H9 (cell line): ENCODE results near the gene HECTD1. TPM values are rescaled to one million over a fixed set of nuclear protein-coding genes. Genes with fewer than 3 reads are reported as not detected.
"Not testable (repeated sequence)": the region's sequence is repeated elsewhere in the genome, so short reads cannot be mapped to it uniquely, and the experiment has no call there.

Experiments used
- DNase-seq: peaks from one replicate; pipeline ENCODE4 v3.0.0-alpha.2; 2017
- H2AFZ ChIP-seq: one replicate; pipeline ENCODE4 v1.6.1; 2013; ENCODE audit warnings: mild to moderate bottlenecking, low read length, control low read depth, moderate library complexity
- H2AK5ac ChIP-seq: 2 replicates; pipeline ENCODE4 v1.6.1; 2013; ENCODE audit warnings: low read length, control low read depth, mixed read lengths; ENCODE audit not compliant: insufficient read length
- H2BK120ac ChIP-seq: one replicate; pipeline ENCODE4 v1.6.1; 2013; ENCODE audit warnings: low read depth, mild to moderate bottlenecking, low read length, control low read depth, inconsistent platforms; ENCODE audit not compliant: poor library complexity, severe bottlenecking
- H2BK12ac ChIP-seq: 2 replicates; pipeline ENCODE4 v1.6.1; 2013; ENCODE audit warnings: low read length, control low read depth, mixed read lengths, low read depth; ENCODE audit not compliant: insufficient read length
- H2BK15ac ChIP-seq: 2 replicates; pipeline ENCODE4 v1.6.1; 2013; ENCODE audit warnings: low read depth, low read length, control low read depth
- H2BK20ac ChIP-seq: one replicate; pipeline ENCODE4 v1.6.1; 2013; ENCODE audit warnings: low read depth, mild to moderate bottlenecking, low read length, control low read depth, inconsistent platforms; ENCODE audit not compliant: poor library complexity, severe bottlenecking
- H2BK5ac ChIP-seq: 2 replicates; pipeline ENCODE4 v1.6.1; 2013; ENCODE audit warnings: low read length, control low read depth, mixed read lengths; ENCODE audit not compliant: insufficient read length
- H3K14ac ChIP-seq: 2 replicates; pipeline ENCODE4 v1.6.1; 2013; ENCODE audit warnings: low read length, control low read depth; ENCODE audit not compliant: insufficient read depth
- H3K18ac ChIP-seq: 2 replicates; pipeline ENCODE4 v1.6.1; 2013; ENCODE audit warnings: low read depth, mild to moderate bottlenecking, mixed read lengths, low read length, control low read depth; ENCODE audit not compliant: insufficient read length
- H3K23ac ChIP-seq: 2 replicates; pipeline ENCODE4 v1.6.1; 2013; ENCODE audit warnings: low read length, control low read depth, mixed read lengths, low read depth; ENCODE audit not compliant: insufficient read length
- H3K23me2 ChIP-seq: 2 replicates; pipeline ENCODE4 v1.6.1; 2013; ENCODE audit warnings: low read depth, mild to moderate bottlenecking, mixed read lengths, low read length, control low read depth; ENCODE audit not compliant: insufficient read length, poor library complexity, severe bottlenecking
- H3K27ac ChIP-seq: 2 replicates; pipeline ENCODE4 v1.5.1; 2013; ENCODE audit warnings: low read length, control low read depth, mixed read lengths, low read depth; ENCODE audit not compliant: insufficient read length
- H3K27me3 ChIP-seq: 2 replicates; pipeline ENCODE4 v1.6.1; 2013; ENCODE audit warnings: low read length, control low read depth, inconsistent platforms; ENCODE audit not compliant: insufficient read depth
- H3K4ac ChIP-seq: 2 replicates; pipeline ENCODE4 v1.6.1; 2013; ENCODE audit warnings: low read depth, mild to moderate bottlenecking, control low read depth, inconsistent platforms, low read length, moderate library complexity
- H3K4me1 ChIP-seq: 2 replicates; pipeline ENCODE4 v1.6.1; 2013; ENCODE audit warnings: low read length, control low read depth, inconsistent platforms; ENCODE audit not compliant: insufficient read depth
- H3K4me2 ChIP-seq: 2 replicates; pipeline ENCODE4 v1.6.1; 2013; ENCODE audit warnings: low read length, control low read depth, mixed read lengths; ENCODE audit not compliant: insufficient read length, insufficient read depth
- H3K56ac ChIP-seq: 2 replicates; pipeline ENCODE4 v1.6.1; 2013; ENCODE audit warnings: low read depth, mild to moderate bottlenecking, mixed read lengths, low read length, control low read depth; ENCODE audit not compliant: insufficient read length
- H3K79me1 ChIP-seq: 2 replicates; pipeline ENCODE4 v1.6.1; 2013; ENCODE audit warnings: low read depth, mild to moderate bottlenecking, moderate library complexity, low read length, control low read depth, inconsistent platforms; ENCODE audit not compliant: insufficient read depth, poor library complexity, severe bottlenecking
- H3K79me2 ChIP-seq: 2 replicates; pipeline ENCODE4 v1.6.1; 2013; ENCODE audit warnings: low read length, control low read depth, inconsistent platforms; ENCODE audit not compliant: insufficient read depth
- H3K9ac ChIP-seq: 2 replicates; pipeline ENCODE4 v1.6.1; 2013; ENCODE audit warnings: low read length, control low read depth, mixed read lengths; ENCODE audit not compliant: insufficient read length; ENCODE audit errors: extremely low read depth
- H3K9me3 ChIP-seq: one replicate; pipeline ENCODE4 v1.6.1; 2013; ENCODE audit warnings: low read depth, low read length, inconsistent platforms; ENCODE audit not compliant: control insufficient read depth
- H3T11ph ChIP-seq: one replicate; pipeline ENCODE4 v1.6.1; 2013; ENCODE audit warnings: mild to moderate bottlenecking, low read length, control low read depth, inconsistent platforms
- H4K20me1 ChIP-seq: one replicate; pipeline ENCODE4 v1.6.1; 2013; ENCODE audit not compliant: control insufficient read depth, insufficient read length, insufficient read depth
- H4K5ac ChIP-seq: 2 replicates; pipeline ENCODE4 v1.6.1; 2013; ENCODE audit warnings: low read depth, mild to moderate bottlenecking, mixed read lengths, low read length, control low read depth; ENCODE audit not compliant: insufficient read length
- H4K8ac ChIP-seq: replicated peaks from 2 replicates; pipeline ENCODE4 v1.6.1; 2013; ENCODE audit warnings: low read length, control low read depth, mixed read lengths, low read depth; ENCODE audit not compliant: insufficient read length
- H4K91ac ChIP-seq: 2 replicates; pipeline ENCODE4 v1.6.1; 2013; ENCODE audit warnings: low read depth, mild to moderate bottlenecking, moderate library complexity, mixed read lengths, low read length, control low read depth; ENCODE audit not compliant: insufficient read length
- H3K27ac Mint-ChIP-seq, 3 experiments: 2 replicates in 2 of 3; 3 replicates in 1 of 3; pipeline ENCODE4 v1.8.0; 2020 to 2021; ENCODE audit warnings: mixed read lengths in 3 of 3, mild to moderate bottlenecking in 1 of 3, moderate library complexity in 1 of 3
- H3K27me3 Mint-ChIP-seq: 2 replicates; pipeline ENCODE4 v1.8.0; 2021; ENCODE audit warnings: low read depth, mild to moderate bottlenecking, moderate library complexity, mixed read lengths
- H3K36me3 Mint-ChIP-seq, 3 experiments: 2 replicates in 2 of 3; 3 replicates in 1 of 3; pipeline ENCODE4 v1.8.0; 2020 to 2021; ENCODE audit warnings: low read depth in 3 of 3, mixed read lengths in 3 of 3; ENCODE audit not compliant: insufficient read depth in 1 of 3
- H3K4me1 Mint-ChIP-seq, 2 experiments: 2 replicates each; pipeline ENCODE4 v1.8.0; 2020; ENCODE audit warnings: mixed read lengths in 2 of 2
- H3K4me3 Mint-ChIP-seq, 2 experiments: 2 replicates in 1 of 2; 3 replicates in 1 of 2; pipeline ENCODE4 v1.8.0; 2020 to 2021; ENCODE audit warnings: mild to moderate bottlenecking in 2 of 2, mixed read lengths in 2 of 2, moderate library complexity in 1 of 2
- H3K9me3 Mint-ChIP-seq, 2 experiments: 2 replicates in 1 of 2; 3 replicates in 1 of 2; pipeline ENCODE4 v1.8.0; 2020; ENCODE audit warnings: mild to moderate bottlenecking in 2 of 2, mixed read lengths in 2 of 2, moderate library complexity in 1 of 2
- WGBS: extraction: QIAGEN DNeasy Blood & Tissue Kit; methylation state at CpG from one replicate; pipeline ENCODE4 v1.1.7; 2013; ENCODE audit warnings: missing lambda C conversion rate, low lambda C conversion rate, mixed read lengths; ENCODE audit not compliant: insufficient read length; ENCODE audit errors: extremely low coverage; 5-methylcytosine and 5-hydroxymethylcytosine counted together
- total RNA-seq: library from RNA; stranded (reverse); gene quantifications from 2 replicates; pipeline ENCODE4 v1.2.1, GENCODE V29; 2021
- TF ChIP-seq, protein P1 (sequence below): fragments of 200-600 bp; sonication (generic); conservative IDR thresholded peaks from 3 replicates; pipeline ENCODE4 v1.8.0; 2021; ENCODE audit warnings: antibody characterized with exemption, mild to moderate bottlenecking

Gene HECTD1
- total RNA-seq, 1 experiment from 2014 or later, result 135 TPM

DNA sequence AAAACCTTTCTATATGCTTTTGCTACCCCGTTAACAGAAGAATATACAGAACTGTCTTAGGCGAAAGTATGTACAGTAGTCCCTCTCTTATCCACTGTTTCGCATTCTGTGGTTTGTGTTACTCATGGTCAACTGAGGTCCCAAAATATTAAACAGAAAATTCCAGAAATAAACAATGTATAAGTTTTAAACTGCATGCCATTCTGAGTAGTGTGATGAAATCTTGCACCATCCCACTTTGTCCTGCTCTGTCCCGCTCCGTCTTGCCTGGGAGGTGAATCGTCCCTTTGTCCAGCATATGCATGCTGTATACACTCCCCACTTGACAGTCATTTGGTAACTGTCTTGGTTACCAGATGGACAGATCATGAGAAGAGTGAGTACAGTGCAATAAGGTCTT, 111.3 kb downstream of the HECTD1 start:
- H2BK20ac ChIP-seq, result no peak overlapping the region
- no peaks in the 10 kb centered on the region for H3K27me3 Mint-ChIP-seq
- no peak overlapping the region for H3K56ac ChIP-seq
- no peak overlapping the region for H4K5ac ChIP-seq
- no peak overlapping the region for H2BK5ac ChIP-seq
- no peak overlapping the region for H3K23ac ChIP-seq
- no peaks in the 10 kb centered on the region for H3K27me3 ChIP-seq
- TF ChIP-seq, protein P1, sequence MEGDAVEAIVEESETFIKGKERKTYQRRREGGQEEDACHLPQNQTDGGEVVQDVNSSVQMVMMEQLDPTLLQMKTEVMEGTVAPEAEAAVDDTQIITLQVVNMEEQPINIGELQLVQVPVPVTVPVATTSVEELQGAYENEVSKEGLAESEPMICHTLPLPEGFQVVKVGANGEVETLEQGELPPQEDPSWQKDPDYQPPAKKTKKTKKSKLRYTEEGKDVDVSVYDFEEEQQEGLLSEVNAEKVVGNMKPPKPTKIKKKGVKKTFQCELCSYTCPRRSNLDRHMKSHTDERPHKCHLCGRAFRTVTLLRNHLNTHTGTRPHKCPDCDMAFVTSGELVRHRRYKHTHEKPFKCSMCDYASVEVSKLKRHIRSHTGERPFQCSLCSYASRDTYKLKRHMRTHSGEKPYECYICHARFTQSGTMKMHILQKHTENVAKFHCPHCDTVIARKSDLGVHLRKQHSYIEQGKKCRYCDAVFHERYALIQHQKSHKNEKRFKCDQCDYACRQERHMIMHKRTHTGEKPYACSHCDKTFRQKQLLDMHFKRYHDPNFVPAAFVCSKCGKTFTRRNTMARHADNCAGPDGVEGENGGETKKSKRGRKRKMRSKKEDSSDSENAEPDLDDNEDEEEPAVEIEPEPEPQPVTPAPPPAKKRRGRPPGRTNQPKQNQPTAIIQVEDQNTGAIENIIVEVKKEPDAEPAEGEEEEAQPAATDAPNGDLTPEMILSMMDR, result no peak
- H3K4me1 Mint-ChIP-seq, result no peaks in the 10 kb centered on the region
- peaks cover 8 to 35% (median 27%) of the 10 kb centered on the region in 3 experiments; a peak in 6 of 7 replicates for H3K36me3 Mint-ChIP-seq
- no peaks in the 10 kb centered on the region for H3K79me2 ChIP-seq
- no peak overlapping the region for H2BK12ac ChIP-seq
- no peak overlapping the region for H3K14ac ChIP-seq
- no peak overlapping the region for H3K4me3 Mint-ChIP-seq
- no peak overlapping the region for H3K18ac ChIP-seq
- peak overlapping the region in 1 of 3 experiments; percentile 55; a peak in 1 of 7 replicates for H3K27ac Mint-ChIP-seq
- no peaks in the 10 kb centered on the region for H3K79me1 ChIP-seq
- H3K4me2 ChIP-seq, result no peak overlapping the region
- H4K91ac ChIP-seq, result no peak overlapping the region
- no peak overlapping the region for H3T11ph ChIP-seq
- H4K20me1 ChIP-seq, result no peaks in the 10 kb centered on the region
- H3K4me1 ChIP-seq, result no peaks in the 10 kb centered on the region
- no peak overlapping the region for H2AFZ ChIP-seq
- H3K4ac ChIP-seq, result no peak overlapping the region
- no peak overlapping the region for H2BK120ac ChIP-seq
- no peaks in the 10 kb centered on the region for H3K23me2 ChIP-seq
- H3K9me3 ChIP-seq, result no peaks in the 10 kb centered on the region
- H3K9ac ChIP-seq, result no peak overlapping the region
- H4K8ac ChIP-seq, result no peak overlapping the region
- no peak overlapping the region for H2AK5ac ChIP-seq
- DNase-seq, result no peak
- H3K9me3 Mint-ChIP-seq, result no peaks in the 10 kb centered on the region
- H3K27ac ChIP-seq, result no peak overlapping the region
- no peak overlapping the region for H2BK15ac ChIP-seq
- no CpG with 5 or more reads among the region's 6 CpGs for WGBS

DNA sequence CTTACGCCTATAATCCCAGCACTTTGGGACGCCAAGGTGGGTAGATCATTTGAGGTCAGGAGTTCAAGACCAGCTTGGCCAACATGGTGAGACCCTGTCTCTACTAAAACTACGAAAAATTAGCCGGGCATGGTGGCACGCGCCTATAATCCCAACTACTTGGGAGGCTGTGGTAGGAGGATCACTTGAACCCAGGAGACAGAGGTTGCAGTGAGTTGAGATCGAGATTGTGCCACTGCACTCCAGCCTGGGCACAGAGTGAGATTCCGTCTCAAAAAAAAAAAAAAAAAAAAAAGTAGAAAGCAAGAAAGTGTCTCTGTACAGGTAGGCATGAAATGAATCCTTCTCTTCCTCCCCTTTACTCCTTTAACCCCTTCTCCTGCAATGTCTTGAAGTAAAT, 111.8 kb downstream of the HECTD1 start:
- H4K20me1 ChIP-seq, H4K8ac ChIP-seq, H3K27me3 Mint-ChIP-seq, H3K4me1 Mint-ChIP-seq, H3K27me3 ChIP-seq, H3K4me2 ChIP-seq, H3K9ac ChIP-seq, H2AFZ ChIP-seq, H2BK20ac ChIP-seq, H2BK15ac ChIP-seq, H4K91ac ChIP-seq, H3K23me2 ChIP-seq, H3K23ac ChIP-seq, H3T11ph ChIP-seq, H3K27ac Mint-ChIP-seq, DNase-seq, H3K9me3 Mint-ChIP-seq, H2BK12ac ChIP-seq, H2AK5ac ChIP-seq, H3K9me3 ChIP-seq, H3K14ac ChIP-seq, H3K79me2 ChIP-seq, H3K4me3 Mint-ChIP-seq, H2BK5ac ChIP-seq, H3K79me1 ChIP-seq, H3K4ac ChIP-seq, H3K27ac ChIP-seq, H3K56ac ChIP-seq, H4K5ac ChIP-seq, H3K18ac ChIP-seq, H2BK120ac ChIP-seq, H3K4me1 ChIP-seq: not testable (repeated sequence)
- WGBS, result no CpG with 5 or more reads among the region's 8 CpGs
- H3K36me3 Mint-ChIP-seq, result peaks cover 7 to 30% (median 23%) of the 10 kb centered on the region in 3 experiments; a peak in 6 of 7 replicates
